ENCODE results near the gene EXT2.

The EXT2 gene

GRCh38 chr11:44217432-44217831, 122.0 kb downstream of the EXT2 start:
- Histone ChIP-seq H3K27me3 (ENCODE audit: control insufficient read depth, insufficient read depth, low read length) (no peaks in the 10 kb centered on the region), H3K4me3 (ENCODE audit: low read length) (no peak overlapping the region), H3K36me3 (ENCODE audit: control insufficient read depth, insufficient read depth, low read length) (no peaks in the 10 kb centered on the region), H3K4me1 (ENCODE audit: control insufficient read depth, insufficient read depth, low read length) (no peaks in the 10 kb centered on the region), H3K9me3 (ENCODE audit: control insufficient read depth, insufficient read depth, low read length) (no peaks in the 10 kb centered on the region), H3K27ac (ENCODE audit: low read length) (no peak overlapping the region)
- no peak for DNase-seq (ENCODE audit: low read depth, low spot score)
- WGBS (ENCODE audit: insufficient coverage, insufficient read length) = no CpG with 5 or more reads among the region's 1 CpG

DNA sequence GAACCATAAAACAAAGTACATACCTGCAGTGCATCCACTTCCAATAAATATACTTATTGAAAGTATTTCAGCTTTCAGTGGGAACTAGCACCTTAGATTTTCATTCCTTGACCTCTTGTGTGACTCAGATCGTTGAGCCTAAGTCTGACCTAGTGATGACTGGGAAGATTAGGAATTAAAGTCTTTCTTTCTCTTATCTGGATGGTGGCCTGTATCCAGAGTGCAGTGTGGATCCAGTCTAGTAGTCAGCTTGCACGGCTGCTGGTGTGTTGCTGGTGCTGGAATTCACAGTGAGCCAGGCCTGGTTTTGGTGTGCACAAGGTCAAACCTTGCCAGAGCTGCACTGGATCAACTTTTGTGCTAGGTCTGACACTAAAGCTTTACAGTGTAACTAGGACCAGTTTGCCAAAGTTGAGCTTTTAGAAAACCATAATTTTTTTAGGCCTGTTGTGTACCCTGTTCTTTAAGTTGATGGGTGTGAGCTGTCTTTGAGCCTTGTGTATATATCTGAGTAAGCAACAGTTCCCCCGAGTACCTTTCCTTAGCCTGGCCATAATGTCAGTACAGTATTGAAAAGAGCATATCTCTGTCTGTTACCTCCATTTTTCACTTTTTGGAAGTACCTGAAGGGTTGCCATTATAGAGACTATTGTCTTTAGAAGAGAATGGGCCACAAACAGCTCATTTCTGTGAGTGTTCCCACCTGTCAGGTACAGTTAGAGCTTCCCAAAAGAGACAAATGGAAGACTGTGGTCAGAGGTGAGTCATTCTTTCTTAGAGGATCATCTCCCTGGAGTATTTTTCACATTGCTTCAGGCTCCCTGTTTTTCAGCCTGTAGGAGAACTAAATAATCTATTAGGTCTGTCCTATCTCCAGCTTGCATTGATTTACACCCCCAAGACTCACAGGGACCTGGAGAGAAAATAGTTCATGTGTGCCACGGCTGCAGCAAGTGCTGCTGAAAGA, 124.6 kb downstream of the EXT2 start:
- Histone ChIP-seq H3K4me3 (ENCODE audit: low read length) (no peak overlapping the region), H3K27me3 (ENCODE audit: control insufficient read depth, insufficient read depth, low read length) (no peaks in the 10 kb centered on the region), H3K4me1 (ENCODE audit: control insufficient read depth, insufficient read depth, low read length) (no peaks in the 10 kb centered on the region), H3K36me3 (ENCODE audit: control insufficient read depth, insufficient read depth, low read length) (no peaks in the 10 kb centered on the region), H3K27ac (ENCODE audit: low read length) (no peak overlapping the region), H3K9me3 (ENCODE audit: control insufficient read depth, insufficient read depth, low read length) (no peaks in the 10 kb centered on the region)
- no CpG with 5 or more reads among the region's 4 CpGs for WGBS (ENCODE audit: insufficient coverage, insufficient read length)
- DNase-seq (ENCODE audit: low read depth, low spot score) = no peak

GRCh38 chr11:44221456-44221855, 126.0 kb downstream of the EXT2 start:
- Histone ChIP-seq H3K36me3 (ENCODE audit: control insufficient read depth, insufficient read depth, low read length) (no peaks in the 10 kb centered on the region), H3K27me3 (ENCODE audit: control insufficient read depth, insufficient read depth, low read length) (no peaks in the 10 kb centered on the region), H3K4me3 (ENCODE audit: low read length) (no peak overlapping the region), H3K9me3 (ENCODE audit: control insufficient read depth, insufficient read depth, low read length) (no peaks in the 10 kb centered on the region), H3K4me1 (ENCODE audit: control insufficient read depth, insufficient read depth, low read length) (no peaks in the 10 kb centered on the region), H3K27ac (ENCODE audit: low read length) (no peak overlapping the region)
- no CpG with 5 or more reads among the region's 3 CpGs for WGBS (ENCODE audit: insufficient coverage, insufficient read length)
- no peak for DNase-seq (ENCODE audit: low read depth, low spot score)

DNA sequence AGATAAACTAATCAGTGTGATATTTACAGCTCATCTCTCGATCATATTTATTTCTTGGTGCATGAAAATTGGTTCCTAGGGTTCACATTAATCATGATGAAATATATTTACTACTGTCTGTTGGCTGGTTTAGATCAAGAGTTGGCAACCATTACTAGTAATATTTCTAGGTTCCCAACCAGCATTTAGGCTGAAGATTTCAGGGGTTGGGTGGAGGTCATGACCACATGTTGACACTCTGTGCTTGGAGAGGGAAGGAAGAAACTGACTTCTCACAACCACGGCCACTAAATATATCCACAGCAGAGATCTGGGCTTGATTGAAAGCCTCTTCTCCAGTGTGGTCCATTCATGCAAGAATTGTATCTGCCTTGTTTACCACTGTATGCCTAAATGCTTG, 126.5 kb downstream of the EXT2 start:
- WGBS (ENCODE audit: insufficient coverage, insufficient read length) = no CpG with 5 or more reads among the region's 2 CpGs
- Histone ChIP-seq H3K4me1 (ENCODE audit: control insufficient read depth, insufficient read depth, low read length) (no peaks in the 10 kb centered on the region), H3K27me3 (ENCODE audit: control insufficient read depth, insufficient read depth, low read length) (no peaks in the 10 kb centered on the region), H3K9me3 (ENCODE audit: control insufficient read depth, insufficient read depth, low read length) (no peaks in the 10 kb centered on the region), H3K27ac (ENCODE audit: low read length) (no peak overlapping the region), H3K4me3 (ENCODE audit: low read length) (no peak overlapping the region), H3K36me3 (ENCODE audit: control insufficient read depth, insufficient read depth, low read length) (no peaks in the 10 kb centered on the region)
- no peak for DNase-seq (ENCODE audit: low read depth, low spot score)

GRCh38 chr11:44223238-44223637, 127.8 kb downstream of the EXT2 start:
- Histone ChIP-seq H3K27ac (ENCODE audit: low read length) (no peak overlapping the region), H3K27me3 (ENCODE audit: control insufficient read depth, insufficient read depth, low read length) (no peaks in the 10 kb centered on the region), H3K9me3 (ENCODE audit: control insufficient read depth, insufficient read depth, low read length) (no peaks in the 10 kb centered on the region), H3K4me1 (ENCODE audit: control insufficient read depth, insufficient read depth, low read length) (no peaks in the 10 kb centered on the region), H3K36me3 (ENCODE audit: control insufficient read depth, insufficient read depth, low read length) (no peaks in the 10 kb centered on the region), H3K4me3 (ENCODE audit: low read length) (no peak overlapping the region)
- DNase-seq (ENCODE audit: low read depth, low spot score) = no peak

GRCh38 chr11:44224867-44225501, 129.5 kb downstream of the EXT2 start:
- Histone ChIP-seq H3K4me3 (ENCODE audit: low read length) (no peak overlapping the region), H3K27me3 (ENCODE audit: control insufficient read depth, insufficient read depth, low read length) (no peaks in the 10 kb centered on the region), H3K9me3 (ENCODE audit: control insufficient read depth, insufficient read depth, low read length) (no peaks in the 10 kb centered on the region), H3K27ac (ENCODE audit: low read length) (no peak overlapping the region), H3K4me1 (ENCODE audit: control insufficient read depth, insufficient read depth, low read length) (no peaks in the 10 kb centered on the region), H3K36me3 (ENCODE audit: control insufficient read depth, insufficient read depth, low read length) (no peaks in the 10 kb centered on the region)
- no peak for DNase-seq (ENCODE audit: low read depth, low spot score)
- WGBS (ENCODE audit: insufficient coverage, insufficient read length) = no CpG with 5 or more reads among the region's 3 CpGs

GRCh38 chr11:44226490-44226889, 131.0 kb downstream of the EXT2 start:
- Histone ChIP-seq H3K27ac (ENCODE audit: low read length) (no peak overlapping the region), H3K4me1 (ENCODE audit: control insufficient read depth, insufficient read depth, low read length) (no peaks in the 10 kb centered on the region), H3K4me3 (ENCODE audit: low read length) (no peak overlapping the region), H3K36me3 (ENCODE audit: control insufficient read depth, insufficient read depth, low read length) (no peaks in the 10 kb centered on the region), H3K27me3 (ENCODE audit: control insufficient read depth, insufficient read depth, low read length) (no peaks in the 10 kb centered on the region), H3K9me3 (ENCODE audit: control insufficient read depth, insufficient read depth, low read length) (no peaks in the 10 kb centered on the region)
- no peak for DNase-seq (ENCODE audit: low read depth, low spot score)
- WGBS (ENCODE audit: insufficient coverage, insufficient read length) = no CpG with 5 or more reads among the region's 2 CpGs

DNA sequence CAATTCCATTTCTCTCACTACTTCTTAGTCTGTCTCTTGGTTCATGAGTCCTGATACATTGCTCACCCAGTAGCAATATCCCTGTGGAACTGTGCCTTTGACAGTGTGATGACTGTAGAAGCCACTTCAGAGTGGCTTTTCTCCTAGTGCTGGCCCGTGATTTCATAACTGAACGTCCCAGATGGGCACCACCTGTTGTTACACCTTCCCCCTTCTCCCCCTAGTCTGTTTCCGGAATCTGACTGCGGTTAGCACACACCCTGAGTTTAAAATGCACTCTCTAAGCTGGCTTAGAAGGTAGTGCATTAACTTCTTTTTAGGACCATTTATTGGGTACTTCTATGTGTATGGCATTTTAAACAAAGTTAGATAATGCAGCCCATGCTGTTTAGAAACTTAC, 131.5 kb downstream of the EXT2 start:
- Histone ChIP-seq H3K9me3 (ENCODE audit: control insufficient read depth, insufficient read depth, low read length) (no peaks in the 10 kb centered on the region), H3K36me3 (ENCODE audit: control insufficient read depth, insufficient read depth, low read length) (no peaks in the 10 kb centered on the region), H3K4me3 (ENCODE audit: low read length) (no peak overlapping the region), H3K27ac (ENCODE audit: low read length) (no peak overlapping the region), H3K4me1 (ENCODE audit: control insufficient read depth, insufficient read depth, low read length) (no peaks in the 10 kb centered on the region), H3K27me3 (ENCODE audit: control insufficient read depth, insufficient read depth, low read length) (no peaks in the 10 kb centered on the region)
- WGBS (ENCODE audit: insufficient coverage, insufficient read length) = no CpG with 5 or more reads among the region's 4 CpGs
- DNase-seq (ENCODE audit: low read depth, low spot score) = no peak

GRCh38 chr11:44228379-44228778, 132.9 kb downstream of the EXT2 start:
- no CpG with 5 or more reads among the region's 6 CpGs for WGBS (ENCODE audit: insufficient coverage, insufficient read length)
- no peak for DNase-seq (ENCODE audit: low read depth, low spot score)
- H3K9me3 ChIP-seq (ENCODE audit: control insufficient read depth, insufficient read depth, low read length) = no peaks in the 10 kb centered on the region
- H3K4me1 ChIP-seq (ENCODE audit: control insufficient read depth, insufficient read depth, low read length) = no peaks in the 10 kb centered on the region
- H3K27ac ChIP-seq (ENCODE audit: low read length) = no peak overlapping the region
- H3K4me3 ChIP-seq (ENCODE audit: low read length) = no peak overlapping the region
- no peaks in the 10 kb centered on the region for H3K36me3 ChIP-seq (ENCODE audit: control insufficient read depth, insufficient read depth, low read length)
- H3K27me3 ChIP-seq (ENCODE audit: control insufficient read depth, insufficient read depth, low read length) = no peaks in the 10 kb centered on the region

GRCh38 chr11:44229098-44229497, 133.6 kb downstream of the EXT2 start:
- no peak overlapping the region for H3K27ac ChIP-seq (ENCODE audit: low read length)
- no peaks in the 10 kb centered on the region for H3K27me3 ChIP-seq (ENCODE audit: control insufficient read depth, insufficient read depth, low read length)
- no peaks in the 10 kb centered on the region for H3K36me3 ChIP-seq (ENCODE audit: control insufficient read depth, insufficient read depth, low read length)
- H3K4me1 ChIP-seq (ENCODE audit: control insufficient read depth, insufficient read depth, low read length) = no peaks in the 10 kb centered on the region
- no CpG with 5 or more reads among the region's 4 CpGs for WGBS (ENCODE audit: insufficient coverage, insufficient read length)
- DNase-seq (ENCODE audit: low read depth, low spot score) = no peak
- no peaks in the 10 kb centered on the region for H3K9me3 ChIP-seq (ENCODE audit: control insufficient read depth, insufficient read depth, low read length)
- no peak overlapping the region for H3K4me3 ChIP-seq (ENCODE audit: low read length)
